CD4-positive, CD25-positive, alpha-beta regulatory T cell (primary cell): ENCODE data around the gene IGF1. TPM values are rescaled to one million over a fixed set of nuclear protein-coding genes. Genes with fewer than 3 reads are reported as not detected.

Experiments used
- ATAC-seq, 2 donors: fragments of 150-1000 bp; cut with Tn5 transposase; one replicate each; pipeline ENCODE4 v1.10.0; 2021; ENCODE audit warnings: low read depth in 2 of 2, moderate number of reproducible peaks in 2 of 2, moderate library complexity in 1 of 2
- DNase-seq, 3 donors: peaks; one replicate each; pipeline versions ENCODE4 v3.0.0 to v3.0.0-alpha.2; 2012 to 2022; ENCODE audit warnings: mixed read lengths in 1 of 3
- H3K27ac ChIP-seq: one replicate; pipeline ENCODE4 v1.7.0; 2013; ENCODE audit warnings: mild to moderate bottlenecking, low read length; ENCODE audit not compliant: insufficient read depth, poor library complexity, severe bottlenecking
- H3K27me3 ChIP-seq: one replicate; pipeline ENCODE4 v1.7.0; 2013; ENCODE audit warnings: low read length; ENCODE audit not compliant: control insufficient read depth, insufficient read depth
- H3K36me3 ChIP-seq: one replicate; pipeline ENCODE4 v1.7.0; 2013; ENCODE audit warnings: mild to moderate bottlenecking, low read length, moderate library complexity; ENCODE audit not compliant: control insufficient read depth, insufficient read depth
- H3K4me1 ChIP-seq: 2 replicates; pipeline ENCODE4 v1.7.0; 2013; ENCODE audit warnings: mild to moderate bottlenecking, low read length; ENCODE audit not compliant: insufficient read depth, control insufficient read depth, poor library complexity, severe bottlenecking
- H3K4me3 ChIP-seq: one replicate; pipeline ENCODE4 v1.7.0; 2013; ENCODE audit warnings: low read depth, mild to moderate bottlenecking, low read length, moderate library complexity
- H3K9me3 ChIP-seq, 2 experiments: 1 replicate in 1 of 2; 2 replicates in 1 of 2; pipeline ENCODE4 v1.7.0; 2013; ENCODE audit warnings: low read length in 2 of 2, mild to moderate bottlenecking in 1 of 2, moderate library complexity in 1 of 2; ENCODE audit not compliant: control insufficient read depth in 2 of 2
- H3K27ac Mint-ChIP-seq, 3 donors: one replicate each; pipeline ENCODE4 v1.8.0; 2020 to 2022; ENCODE audit warnings: mild to moderate bottlenecking in 3 of 3, mixed read lengths in 3 of 3, moderate library complexity in 2 of 3
- H3K27me3 Mint-ChIP-seq: one replicate; pipeline ENCODE4 v1.8.0; 2022; ENCODE audit warnings: mild to moderate bottlenecking, mixed read lengths
- H3K36me3 Mint-ChIP-seq: one replicate; pipeline ENCODE4 v1.8.0; 2020; ENCODE audit warnings: mixed read lengths
- H3K4me1 Mint-ChIP-seq, 4 donors: one replicate each; pipeline ENCODE4 v1.8.0; 2020 to 2022; ENCODE audit warnings: mixed read lengths in 4 of 4, mild to moderate bottlenecking in 1 of 4
- H3K4me3 Mint-ChIP-seq, 4 donors: one replicate each; pipeline ENCODE4 v1.8.0; 2020 to 2022; ENCODE audit warnings: mild to moderate bottlenecking in 4 of 4, mixed read lengths in 4 of 4, moderate library complexity in 3 of 4
- H3K9me3 Mint-ChIP-seq, 7 donors: one replicate each; pipeline ENCODE4 v1.8.0; 2020 to 2022; ENCODE audit warnings: mixed read lengths in 7 of 7, mild to moderate bottlenecking in 3 of 7, moderate library complexity in 2 of 7
- polyA plus RNA-seq, 4 donors: library from polyadenylated mRNA; unstranded; fragments of 300-500 nt; fragmentation: Illumina TruSeq; gene quantifications; one replicate each; pipeline ENCODE4 v1.2.3, GENCODE V29; 2021
- total RNA-seq: library from RNA; stranded (reverse); gene quantifications from one replicate; pipeline ENCODE4 v1.2.3, GENCODE V29; 2022

IGF1 gene
- total and polyA plus RNA-seq, 5 donors from 2014 or later, result not detected

DNA sequence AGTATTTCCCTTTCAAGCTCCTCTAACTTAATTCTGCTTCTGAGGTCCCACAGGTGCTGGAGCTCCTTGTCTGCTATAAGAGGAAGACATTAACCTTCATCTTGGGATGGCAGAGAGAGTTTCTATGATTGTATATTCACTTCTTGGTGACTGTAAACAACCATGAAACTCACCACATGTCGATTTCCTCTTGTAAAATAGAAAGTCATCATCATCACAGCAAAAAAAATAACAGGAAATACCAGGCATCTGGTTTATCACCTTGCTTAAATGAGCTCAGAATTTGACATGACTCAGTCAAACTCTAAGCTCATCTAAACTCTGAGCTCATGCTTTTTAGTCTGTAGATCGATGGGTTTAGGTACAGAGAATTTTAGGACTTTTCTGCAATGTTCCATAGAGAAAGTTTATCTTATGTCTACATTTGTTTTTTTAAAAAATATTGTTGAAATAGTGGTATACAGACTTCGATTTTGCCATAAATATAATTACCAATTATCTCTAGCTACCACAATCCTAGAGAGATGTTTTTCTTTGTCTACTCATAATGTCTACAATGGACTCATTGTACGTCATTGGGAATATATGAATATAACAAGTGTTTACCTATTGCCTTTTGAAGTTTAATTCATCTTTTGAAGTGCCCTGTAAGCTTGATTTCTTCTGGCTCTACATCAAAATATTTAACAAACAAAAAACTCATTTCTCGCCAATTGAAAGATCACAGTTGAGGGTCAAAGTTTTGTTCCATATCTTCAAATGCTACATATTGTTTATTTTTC, 58.4 kb downstream of the IGF1 start:
- H3K27ac ChIP-seq, result no peak overlapping the region
- no peak overlapping the region for H3K4me3 ChIP-seq
- H3K36me3 Mint-ChIP-seq, result no peaks in the 10 kb centered on the region
- H3K27me3 ChIP-seq, result no peaks in the 10 kb centered on the region
- DNase-seq (peak in 1 of 3 donors; percentile 12), ATAC-seq (no peak)
- H3K4me1 Mint-ChIP-seq, result no peaks in the 10 kb centered on the region
- no peak overlapping the region for H3K27ac Mint-ChIP-seq
- H3K9me3 ChIP-seq, result peaks cover 0 to 2% of the 10 kb centered on the region in 2 experiments
- no peak overlapping the region for H3K4me3 Mint-ChIP-seq
- H3K27me3 Mint-ChIP-seq, result no peaks in the 10 kb centered on the region
- H3K36me3 ChIP-seq, result no peaks in the 10 kb centered on the region
- no peaks in the 10 kb centered on the region for H3K4me1 ChIP-seq
- peaks cover 0 to 4% (median 0%) of the 10 kb centered on the region in 7 donors for H3K9me3 Mint-ChIP-seq

DNA sequence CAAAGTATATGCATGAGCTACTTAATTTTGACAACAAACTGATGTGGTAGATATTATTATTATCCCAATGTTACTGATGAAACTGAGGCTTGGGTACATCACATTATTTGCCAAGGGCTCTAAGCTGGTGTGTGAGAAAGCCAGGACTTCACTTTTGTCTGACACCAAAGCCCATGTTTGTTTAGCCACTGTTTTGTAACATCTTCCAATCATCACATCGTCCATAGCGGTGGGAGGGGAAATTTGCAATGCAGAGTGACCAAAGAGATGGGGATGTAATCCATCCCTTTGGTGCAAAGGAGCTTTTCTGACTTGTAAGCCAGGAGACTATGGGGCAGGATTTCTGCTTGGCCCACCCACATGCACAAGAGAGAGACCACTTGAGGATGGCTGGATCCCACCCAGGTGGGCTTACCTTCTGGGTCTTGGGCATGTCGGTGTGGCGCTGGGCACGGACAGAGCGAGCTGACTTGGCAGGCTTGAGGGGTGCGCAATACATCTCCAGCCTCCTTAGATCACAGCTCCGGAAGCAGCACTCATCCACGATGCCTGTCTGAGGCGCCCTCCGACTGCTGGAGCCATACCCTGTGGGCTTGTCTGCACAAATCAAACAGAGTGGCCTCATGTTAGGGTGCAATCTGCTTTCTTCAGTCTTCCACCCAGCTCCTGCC, 61.1 kb downstream of the IGF1 start:
- H3K9me3 ChIP-seq, result peaks cover 0 to 2% of the 10 kb centered on the region in 2 experiments
- peaks cover 6% of the 10 kb centered on the region for H3K27me3 Mint-ChIP-seq
- H3K9me3 Mint-ChIP-seq, result peaks cover 0 to 6% (median 1%) of the 10 kb centered on the region in 7 donors
- H3K4me1 Mint-ChIP-seq, result no peaks in the 10 kb centered on the region
- H3K4me3 Mint-ChIP-seq, result no peak overlapping the region
- H3K27ac Mint-ChIP-seq, result no peak overlapping the region
- no peaks in the 10 kb centered on the region for H3K27me3 ChIP-seq
- no peak for ATAC-seq
- no peak for DNase-seq
- H3K36me3 ChIP-seq, result no peaks in the 10 kb centered on the region
- no peaks in the 10 kb centered on the region for H3K36me3 Mint-ChIP-seq
- H3K4me1 ChIP-seq, result no peaks in the 10 kb centered on the region
- no peak overlapping the region for H3K27ac ChIP-seq
- H3K4me3 ChIP-seq, result no peak overlapping the region

DNA sequence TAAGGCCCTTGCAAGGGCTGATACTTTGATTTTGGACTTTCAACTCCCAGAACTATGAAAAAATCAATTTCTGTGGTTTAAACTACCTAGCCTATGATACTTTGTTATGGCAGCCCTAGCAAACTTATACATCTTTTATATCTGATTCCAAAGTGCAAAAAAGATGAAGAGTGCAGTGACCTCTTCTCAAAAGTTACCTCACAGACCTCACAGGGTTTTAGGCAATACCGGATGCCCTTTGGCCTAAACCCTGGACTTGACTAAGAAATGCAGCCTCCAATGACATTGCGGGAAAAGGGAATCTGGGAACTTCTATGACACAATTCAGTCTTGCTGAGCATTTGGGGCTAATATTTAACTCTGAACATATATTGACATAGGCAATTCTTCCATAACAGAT, 63.3 kb downstream of the IGF1 start:
- Histone ChIP-seq H3K4me1 (no peaks in the 10 kb centered on the region), H3K27ac (no peak overlapping the region), H3K27me3 (no peaks in the 10 kb centered on the region), H3K9me3 (no peaks in the 10 kb centered on the region), H3K36me3 (no peaks in the 10 kb centered on the region), H3K4me3 (no peak overlapping the region)
- Mint-ChIP-seq H3K9me3 (peaks cover 0 to 6% (median 1%) of the 10 kb centered on the region in 7 donors), H3K4me1 (no peaks in the 10 kb centered on the region), H3K36me3 (no peaks in the 10 kb centered on the region), H3K27me3 (peaks cover 6% of the 10 kb centered on the region), H3K4me3 (no peak overlapping the region), H3K27ac (no peak overlapping the region)
- no peak for ATAC-seq
- no peak for DNase-seq

DNA sequence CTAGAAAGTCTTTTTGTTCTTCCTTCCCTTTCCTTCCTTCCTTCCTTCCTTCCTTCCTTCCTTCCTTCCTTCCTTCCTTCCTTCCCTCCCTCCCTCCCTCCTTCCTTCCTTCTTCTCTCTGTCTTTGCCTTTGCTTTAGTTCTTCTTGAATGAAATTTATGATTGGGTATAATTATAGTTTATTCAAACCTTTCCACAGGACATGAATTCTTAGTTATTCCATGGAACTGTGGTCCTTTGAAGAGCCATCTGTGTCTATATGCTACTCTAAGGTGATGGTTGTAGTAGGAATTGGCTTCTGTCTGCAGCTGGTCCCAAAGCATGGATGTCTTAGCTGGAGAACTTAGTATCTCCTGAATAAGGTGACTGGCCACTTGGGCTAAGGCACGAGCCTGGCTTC, 64.8 kb downstream of the IGF1 start:
- Mint-ChIP-seq H3K27me3 (peaks cover 6% of the 10 kb centered on the region), H3K4me3 (no peak overlapping the region), H3K9me3 (peaks cover 0 to 6% (median 1%) of the 10 kb centered on the region in 7 donors), H3K4me1 (no peaks in the 10 kb centered on the region), H3K36me3 (no peaks in the 10 kb centered on the region), H3K27ac (no peak overlapping the region)
- Histone ChIP-seq H3K4me1 (no peaks in the 10 kb centered on the region), H3K4me3 (no peak overlapping the region), H3K27me3 (no peaks in the 10 kb centered on the region), H3K27ac (no peak overlapping the region), H3K9me3 (no peaks in the 10 kb centered on the region), H3K36me3 (no peaks in the 10 kb centered on the region)
- DNase-seq, result no peak
- no peak for ATAC-seq

DNA sequence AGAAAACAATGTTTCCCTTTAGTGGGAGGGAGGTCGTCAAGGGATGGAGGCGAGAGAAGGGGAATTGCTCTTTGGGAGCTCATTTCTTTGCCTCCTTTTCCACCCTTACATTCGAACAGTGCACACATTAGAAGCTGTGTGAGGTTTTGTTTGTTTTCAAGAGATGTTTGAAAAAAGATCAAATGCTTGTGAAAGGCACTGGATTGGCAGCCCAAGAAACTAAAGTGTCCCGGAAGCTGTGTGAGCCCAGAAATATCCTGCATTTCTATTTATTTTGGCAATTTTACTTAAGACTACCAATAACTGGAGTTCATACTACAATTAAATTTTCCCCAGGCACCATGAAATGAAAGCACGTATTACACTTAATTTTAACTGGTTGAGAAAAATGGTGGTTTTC, 67.0 kb downstream of the IGF1 start:
- Mint-ChIP-seq H3K4me3 (no peak overlapping the region), H3K27ac (no peak overlapping the region), H3K27me3 (peaks cover 6% of the 10 kb centered on the region), H3K4me1 (no peaks in the 10 kb centered on the region), H3K9me3 (peaks cover 0 to 3% (median 0%) of the 10 kb centered on the region in 7 donors), H3K36me3 (no peaks in the 10 kb centered on the region)
- H3K27me3 ChIP-seq, result no peaks in the 10 kb centered on the region
- no peaks in the 10 kb centered on the region for H3K4me1 ChIP-seq
- no peak for ATAC-seq
- no peaks in the 10 kb centered on the region for H3K9me3 ChIP-seq
- H3K36me3 ChIP-seq, result no peaks in the 10 kb centered on the region
- H3K27ac ChIP-seq, result no peak overlapping the region
- no peak for DNase-seq
- H3K4me3 ChIP-seq, result no peak overlapping the region

DNA sequence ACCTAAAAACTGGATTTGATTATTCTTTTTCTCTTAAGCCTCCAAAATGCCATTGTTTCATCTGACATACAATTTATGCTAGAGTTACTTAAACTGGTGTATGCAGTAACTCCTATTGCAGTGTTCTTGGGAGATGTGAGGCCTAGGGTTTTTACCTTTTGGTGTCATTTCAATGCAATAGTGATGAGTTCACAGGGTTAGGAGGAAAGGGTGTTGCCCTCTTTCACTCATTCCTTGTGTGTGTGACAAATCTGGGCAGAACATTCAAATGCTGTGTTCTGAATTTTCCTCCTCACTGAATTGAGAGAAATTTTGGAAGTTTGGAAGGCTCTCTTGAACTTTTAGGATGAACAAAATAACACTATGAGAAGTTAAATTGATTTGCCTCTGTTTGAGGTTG, 69.9 kb downstream of the IGF1 start:
- no peak for DNase-seq
- no peak for ATAC-seq
- H3K9me3 Mint-ChIP-seq, result peaks cover 0 to 4% (median 0%) of the 10 kb centered on the region in 7 donors
- Histone ChIP-seq H3K27ac (no peak overlapping the region), H3K9me3 (no peaks in the 10 kb centered on the region), H3K27me3 (no peaks in the 10 kb centered on the region), H3K36me3 (no peaks in the 10 kb centered on the region), H3K4me3 (no peak overlapping the region), H3K4me1 (no peaks in the 10 kb centered on the region)
- H3K4me1 Mint-ChIP-seq, result no peaks in the 10 kb centered on the region
- no peak overlapping the region for H3K27ac Mint-ChIP-seq
- no peak overlapping the region for H3K4me3 Mint-ChIP-seq
- no peaks in the 10 kb centered on the region for H3K36me3 Mint-ChIP-seq
- H3K27me3 Mint-ChIP-seq, result peaks cover 6% of the 10 kb centered on the region

DNA sequence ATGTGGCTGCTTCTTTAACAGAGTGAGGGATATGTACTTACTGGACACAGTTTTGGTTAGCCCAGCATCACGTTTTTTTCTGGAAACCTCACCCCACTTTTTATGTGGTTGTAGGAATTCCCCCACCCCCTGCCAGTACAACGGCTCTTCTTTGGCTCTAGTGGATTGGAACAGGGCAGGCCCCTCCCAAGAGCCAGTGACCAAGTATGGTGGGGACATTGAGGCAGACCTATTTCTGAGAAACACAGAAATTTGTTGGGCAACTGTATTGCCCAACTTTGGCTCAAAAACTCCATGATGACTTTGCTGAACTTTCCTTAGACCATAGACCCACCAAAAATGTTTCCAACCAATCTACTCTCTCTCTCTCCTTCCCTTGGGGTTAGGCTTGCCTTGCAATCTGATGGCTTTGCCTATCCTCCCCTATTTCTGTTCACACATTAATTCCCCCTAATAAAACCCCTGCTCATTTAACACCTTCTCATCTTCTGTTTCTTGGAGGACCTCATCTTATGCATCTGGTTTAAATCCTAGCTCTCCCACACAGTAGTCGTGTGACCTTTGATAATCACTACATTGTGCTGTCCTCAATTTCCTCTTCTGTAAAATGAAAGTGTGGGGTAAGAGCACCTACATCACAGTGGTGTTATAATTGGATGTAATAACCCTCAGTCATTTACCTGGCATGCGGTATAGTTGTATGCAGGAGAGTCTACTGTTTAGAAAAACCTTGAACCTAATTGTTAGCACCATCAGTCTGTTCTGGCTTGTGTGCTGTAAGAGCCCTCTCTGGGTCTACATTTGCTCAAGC, 71.7 kb downstream of the IGF1 start:
- H3K9me3 ChIP-seq, result no peaks in the 10 kb centered on the region
- Mint-ChIP-seq H3K4me1 (no peaks in the 10 kb centered on the region), H3K9me3 (peaks cover 0 to 4% (median 0%) of the 10 kb centered on the region in 7 donors), H3K27ac (no peak overlapping the region), H3K36me3 (no peaks in the 10 kb centered on the region), H3K4me3 (no peak overlapping the region), H3K27me3 (peaks cover 10% of the 10 kb centered on the region)
- DNase-seq, result no peak
- H3K4me3 ChIP-seq, result no peak overlapping the region
- no peaks in the 10 kb centered on the region for H3K27me3 ChIP-seq
- no peaks in the 10 kb centered on the region for H3K4me1 ChIP-seq
- no peak for ATAC-seq
- no peak overlapping the region for H3K27ac ChIP-seq
- no peaks in the 10 kb centered on the region for H3K36me3 ChIP-seq
